Endodermal cell (in vitro differentiated cells): Measurements from ENCODE around the gene ARHGAP22. TPM values are rescaled to one million over a fixed set of nuclear protein-coding genes. Genes with fewer than 3 reads are reported as not detected.

Source experiments
- DNase-seq: peaks from one replicate; pipeline ENCODE4 v3.0.0-alpha.2; 2017
- H3K27ac ChIP-seq: 2 replicates; pipeline ENCODE4 v1.5.1; 2013; ENCODE audit warnings: mild to moderate bottlenecking, low read depth, low read length, moderate library complexity
- H3K27me3 ChIP-seq: 2 replicates; pipeline ENCODE4 v1.6.1; 2013; ENCODE audit warnings: mild to moderate bottlenecking, low read length, moderate library complexity; ENCODE audit not compliant: insufficient read depth, control insufficient read depth, poor library complexity, severe bottlenecking
- H3K36me3 ChIP-seq: 2 replicates; pipeline ENCODE4 v1.7.0; 2013; ENCODE audit warnings: mild to moderate bottlenecking, low read length, moderate library complexity; ENCODE audit not compliant: control insufficient read depth, insufficient read depth
- H3K4me1 ChIP-seq: one replicate; pipeline ENCODE4 v1.7.0; 2013; ENCODE audit warnings: low read length; ENCODE audit not compliant: control insufficient read depth, insufficient read depth
- H3K4me3 ChIP-seq: 2 replicates; pipeline ENCODE4 v1.5.1; 2013; ENCODE audit warnings: mild to moderate bottlenecking, low read length, moderate library complexity
- H3K9ac ChIP-seq: 2 replicates; pipeline ENCODE4 v1.6.1; 2013; ENCODE audit warnings: mild to moderate bottlenecking, low read length, moderate library complexity; ENCODE audit not compliant: poor library complexity, severe bottlenecking; ENCODE audit errors: extremely low read depth
- H3K9me3 ChIP-seq: 2 replicates; pipeline ENCODE4 v1.6.1; 2013; ENCODE audit warnings: mild to moderate bottlenecking, low read length, moderate library complexity; ENCODE audit not compliant: control insufficient read depth
- H3K27ac Mint-ChIP-seq: 2 replicates; pipeline ENCODE4 v1.8.0; 2020; ENCODE audit warnings: mixed read lengths
- H3K27me3 Mint-ChIP-seq: 2 replicates; pipeline ENCODE4 v1.8.0; 2021; ENCODE audit warnings: mild to moderate bottlenecking, mixed read lengths; ENCODE audit not compliant: insufficient read depth
- H3K36me3 Mint-ChIP-seq: 2 replicates; pipeline ENCODE4 v1.8.0; 2020; ENCODE audit warnings: low read depth, mixed read lengths
- H3K4me1 Mint-ChIP-seq: 2 replicates; pipeline ENCODE4 v1.8.0; 2020; ENCODE audit warnings: mixed read lengths
- H3K4me3 Mint-ChIP-seq: 2 replicates; pipeline ENCODE4 v1.8.0; 2020; ENCODE audit warnings: mild to moderate bottlenecking, moderate library complexity, mixed read lengths
- H3K9me3 Mint-ChIP-seq: 2 replicates; pipeline ENCODE4 v1.8.0; 2020; ENCODE audit warnings: mild to moderate bottlenecking, mixed read lengths
- WGBS, 2 experiments: methylation state at CpG; one replicate each; pipeline versions ENCODE4 v1.1.5 to v1.1.7; 2013; ENCODE audit warnings: missing lambda C conversion rate in 2 of 2, mixed read lengths in 1 of 2; ENCODE audit not compliant: insufficient coverage in 1 of 2, insufficient read length in 1 of 2; 5-methylcytosine and 5-hydroxymethylcytosine counted together
- total RNA-seq, 2 donors: library from RNA; stranded (reverse); fragmentation: NEBNext Ultra II Directional in 1 of 2; extraction: Animal tissue kit (Norgen Biotek cat#: 25700) in 1 of 2; gene quantifications; 2 replicates in 1 of 2; 3 replicates in 1 of 2; pipeline ENCODE4 v1.2.1, GENCODE V29; 2021
- TF ChIP-seq, protein P1 (sequence below): fragments of 200-600 bp; sonication (generic); conservative IDR thresholded peaks from 2 replicates; pipeline ENCODE4 v1.5.0; 2021; ENCODE audit warnings: antibody characterized with exemption, mild to moderate bottlenecking

Gene ARHGAP22
- total RNA-seq, 2 donors from 2014 or later, result 10.3 to 14.1 TPM

DNA sequence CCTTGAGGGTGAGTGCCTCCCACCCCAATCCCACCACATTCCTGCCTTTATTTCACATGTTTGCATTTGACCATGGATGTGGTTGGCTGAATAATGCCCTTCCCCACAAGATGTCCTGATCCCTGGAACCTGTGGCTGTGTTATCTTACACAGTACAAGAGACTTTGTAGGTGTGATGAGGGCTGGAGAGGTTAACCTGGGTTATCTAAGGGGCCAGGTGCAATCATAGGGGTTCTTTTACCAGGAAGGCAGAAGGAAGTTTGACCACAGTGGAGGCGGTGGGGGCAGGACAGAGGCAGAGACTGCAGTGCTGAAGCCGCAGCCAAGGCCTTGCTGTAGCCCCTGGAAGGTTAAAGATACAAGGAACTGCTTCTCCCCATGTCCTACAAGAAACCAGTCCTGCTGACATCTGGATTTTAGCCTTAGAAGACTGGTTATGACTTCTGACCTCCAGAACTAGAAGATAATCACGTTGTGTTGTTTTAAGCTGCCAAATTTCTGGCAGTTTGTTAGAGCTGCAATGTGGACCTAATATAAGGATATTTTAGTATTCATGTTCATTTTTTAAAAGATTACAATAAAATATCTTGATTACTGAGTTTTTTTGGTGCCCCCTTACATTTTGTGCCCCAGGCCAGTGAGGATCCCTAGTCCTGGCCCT is 136.6 kb downstream of the ARHGAP22 start:
- Histone ChIP-seq H3K27ac (no peak overlapping the region), H3K27me3 (peaks cover 18% of the 10 kb centered on the region), H3K9ac (no peak overlapping the region), H3K4me3 (no peak overlapping the region), H3K4me1 (peaks cover 32% of the 10 kb centered on the region), H3K36me3 (no peaks in the 10 kb centered on the region), H3K9me3 (peaks cover 7% of the 10 kb centered on the region)
- DNase-seq, result peak; percentile 56
- peak overlapping the region; percentile 17 for H3K4me3 Mint-ChIP-seq
- H3K4me1 Mint-ChIP-seq, result peaks cover 48% of the 10 kb centered on the region
- TF ChIP-seq, protein P1, sequence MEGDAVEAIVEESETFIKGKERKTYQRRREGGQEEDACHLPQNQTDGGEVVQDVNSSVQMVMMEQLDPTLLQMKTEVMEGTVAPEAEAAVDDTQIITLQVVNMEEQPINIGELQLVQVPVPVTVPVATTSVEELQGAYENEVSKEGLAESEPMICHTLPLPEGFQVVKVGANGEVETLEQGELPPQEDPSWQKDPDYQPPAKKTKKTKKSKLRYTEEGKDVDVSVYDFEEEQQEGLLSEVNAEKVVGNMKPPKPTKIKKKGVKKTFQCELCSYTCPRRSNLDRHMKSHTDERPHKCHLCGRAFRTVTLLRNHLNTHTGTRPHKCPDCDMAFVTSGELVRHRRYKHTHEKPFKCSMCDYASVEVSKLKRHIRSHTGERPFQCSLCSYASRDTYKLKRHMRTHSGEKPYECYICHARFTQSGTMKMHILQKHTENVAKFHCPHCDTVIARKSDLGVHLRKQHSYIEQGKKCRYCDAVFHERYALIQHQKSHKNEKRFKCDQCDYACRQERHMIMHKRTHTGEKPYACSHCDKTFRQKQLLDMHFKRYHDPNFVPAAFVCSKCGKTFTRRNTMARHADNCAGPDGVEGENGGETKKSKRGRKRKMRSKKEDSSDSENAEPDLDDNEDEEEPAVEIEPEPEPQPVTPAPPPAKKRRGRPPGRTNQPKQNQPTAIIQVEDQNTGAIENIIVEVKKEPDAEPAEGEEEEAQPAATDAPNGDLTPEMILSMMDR, result no peak
- WGBS, 2 experiments, result 83 to 86% methylated on average over 3 of the region's 3 CpGs
- H3K9me3 Mint-ChIP-seq, result peaks cover 8% of the 10 kb centered on the region
- peak overlapping the region; percentile 80 for H3K27ac Mint-ChIP-seq
- H3K36me3 Mint-ChIP-seq, result no peaks in the 10 kb centered on the region
- peaks cover 5% of the 10 kb centered on the region for H3K27me3 Mint-ChIP-seq

DNA sequence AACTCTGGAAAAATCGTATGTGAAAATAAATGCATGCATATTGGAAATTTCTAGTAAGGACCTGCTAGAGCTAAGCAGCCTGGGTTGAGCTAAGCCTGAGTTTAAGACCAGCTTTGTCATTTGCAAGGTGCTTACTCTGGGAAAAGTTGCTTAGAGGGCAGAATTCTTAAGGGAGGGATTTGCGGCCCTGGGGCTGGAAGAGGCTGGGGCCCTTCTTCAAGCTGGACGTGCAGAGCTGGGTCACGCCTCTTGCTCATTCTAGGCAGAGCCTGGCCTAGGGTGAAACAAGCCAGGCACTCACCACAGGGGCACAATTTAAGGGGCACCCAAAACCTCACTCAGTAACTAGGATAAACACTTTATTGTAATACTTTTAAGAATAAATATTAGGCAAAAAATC is 137.2 kb downstream of the ARHGAP22 start:
- Mint-ChIP-seq H3K4me3 (no peak overlapping the region), H3K27ac (no peak overlapping the region), H3K9me3 (peaks cover 2% of the 10 kb centered on the region), H3K36me3 (no peaks in the 10 kb centered on the region), H3K27me3 (peaks cover 5% of the 10 kb centered on the region), H3K4me1 (peaks cover 48% of the 10 kb centered on the region)
- no peak overlapping the region for H3K9ac ChIP-seq
- no peak overlapping the region for H3K27ac ChIP-seq
- peaks cover 18% of the 10 kb centered on the region for H3K27me3 ChIP-seq
- H3K9me3 ChIP-seq, result peaks cover 1% of the 10 kb centered on the region
- no peaks in the 10 kb centered on the region for H3K36me3 ChIP-seq
- DNase-seq, result peak; percentile 41
- peaks cover 32% of the 10 kb centered on the region for H3K4me1 ChIP-seq
- TF ChIP-seq, protein P1, result no peak
- H3K4me3 ChIP-seq, result no peak overlapping the region
- 77 to 88% methylated on average over 3 to 4 of the region's 4 CpGs for WGBS, 2 experiments

DNA sequence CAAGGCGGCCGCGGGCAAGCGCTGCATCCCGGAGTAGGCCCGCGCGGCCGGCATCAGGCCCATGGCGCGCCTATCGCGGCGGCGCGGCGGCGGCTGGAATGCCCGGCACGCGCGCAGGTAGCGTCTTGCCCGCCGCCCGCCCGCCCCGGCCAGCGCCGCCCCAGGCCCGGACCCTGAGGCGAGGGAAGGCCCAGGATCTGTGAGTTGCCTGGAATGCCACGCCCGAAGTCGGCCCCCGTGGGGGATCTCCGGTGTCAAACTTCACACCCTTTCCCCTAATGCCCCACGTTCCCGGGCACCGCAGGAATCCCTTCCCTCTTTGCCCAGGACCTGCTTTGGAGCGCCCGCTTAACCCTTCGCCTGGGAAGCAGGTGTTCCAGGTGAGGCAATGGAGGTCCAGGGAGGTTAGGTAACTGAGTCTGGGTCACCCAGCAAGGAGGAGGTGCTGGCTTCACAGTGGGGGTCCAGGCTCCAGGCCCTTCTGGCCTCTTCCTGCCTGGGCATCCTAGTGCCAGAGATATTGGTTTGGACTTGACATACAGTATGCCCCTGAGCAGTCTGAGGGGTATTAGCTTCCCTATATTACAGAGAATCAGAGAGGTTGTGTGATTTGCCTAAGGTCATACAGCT is 138.1 kb downstream of the ARHGAP22 start:
- H3K4me1 Mint-ChIP-seq, result peaks cover 48% of the 10 kb centered on the region
- H3K9ac ChIP-seq, result no peak overlapping the region
- H3K9me3 ChIP-seq, result no peaks in the 10 kb centered on the region
- peaks cover 18% of the 10 kb centered on the region for H3K27me3 ChIP-seq
- peak; percentile 69 for DNase-seq
- peaks cover 32% of the 10 kb centered on the region for H3K4me1 ChIP-seq
- H3K4me3 ChIP-seq, result no peak overlapping the region
- no peaks in the 10 kb centered on the region for H3K9me3 Mint-ChIP-seq
- TF ChIP-seq, protein P1, result no peak
- no peak overlapping the region for H3K27ac Mint-ChIP-seq
- no peak overlapping the region for H3K27ac ChIP-seq
- 23 to 73% methylated on average over 3 to 43 of the region's 43 CpGs for WGBS, 2 experiments
- no peaks in the 10 kb centered on the region for H3K36me3 Mint-ChIP-seq
- H3K27me3 Mint-ChIP-seq, result peaks cover 5% of the 10 kb centered on the region
- H3K36me3 ChIP-seq, result no peaks in the 10 kb centered on the region
- no peak overlapping the region for H3K4me3 Mint-ChIP-seq
